Right ventricle myocardium superior (tissue), 1 donor: ENCODE results near the gene PHB1. TPM values are rescaled to one million over a fixed set of nuclear protein-coding genes. Genes with fewer than 3 reads are reported as not detected.
A peak's percentile ranks its signal among the peaks of the same experiment; 100 is the strongest.
"Not testable (repeated sequence)": the region's sequence is repeated elsewhere in the genome, so short reads cannot be mapped to it uniquely, and the experiment has no call there.

Experiments
- ATAC-seq: fragments of 200-7000 bp; cut with Tn5 transposase; one replicate; pipeline ENCODE4 v1.9.1; 2020; ENCODE audit warnings: mild to moderate bottlenecking; ENCODE audit not compliant: poor library complexity
- DNase-seq: peaks from one replicate; pipeline ENCODE4 v3.0.0-alpha.2; 2020
- intact Hi-C: fragments of 100-400 bp; cut with DNase I; formaldehyde crosslinking; loops from one replicate; pipeline ENCODE4 v1.11.2; 2022
- total RNA-seq: library from RNA; stranded (reverse); fragmentation: NEBNext Ultra II Directional; extraction: Animal tissue kit (Norgen Biotek cat#: 25700); gene quantifications from one replicate; pipeline ENCODE4 v1.2.1, GENCODE V29; 2021
- donor health status: DM: no; HTN: yes; CAD: no; lungs with severe emphysema.

PHB1 gene
- total RNA-seq, 1 donor from 2014 or later, result 236 TPM

DNA sequence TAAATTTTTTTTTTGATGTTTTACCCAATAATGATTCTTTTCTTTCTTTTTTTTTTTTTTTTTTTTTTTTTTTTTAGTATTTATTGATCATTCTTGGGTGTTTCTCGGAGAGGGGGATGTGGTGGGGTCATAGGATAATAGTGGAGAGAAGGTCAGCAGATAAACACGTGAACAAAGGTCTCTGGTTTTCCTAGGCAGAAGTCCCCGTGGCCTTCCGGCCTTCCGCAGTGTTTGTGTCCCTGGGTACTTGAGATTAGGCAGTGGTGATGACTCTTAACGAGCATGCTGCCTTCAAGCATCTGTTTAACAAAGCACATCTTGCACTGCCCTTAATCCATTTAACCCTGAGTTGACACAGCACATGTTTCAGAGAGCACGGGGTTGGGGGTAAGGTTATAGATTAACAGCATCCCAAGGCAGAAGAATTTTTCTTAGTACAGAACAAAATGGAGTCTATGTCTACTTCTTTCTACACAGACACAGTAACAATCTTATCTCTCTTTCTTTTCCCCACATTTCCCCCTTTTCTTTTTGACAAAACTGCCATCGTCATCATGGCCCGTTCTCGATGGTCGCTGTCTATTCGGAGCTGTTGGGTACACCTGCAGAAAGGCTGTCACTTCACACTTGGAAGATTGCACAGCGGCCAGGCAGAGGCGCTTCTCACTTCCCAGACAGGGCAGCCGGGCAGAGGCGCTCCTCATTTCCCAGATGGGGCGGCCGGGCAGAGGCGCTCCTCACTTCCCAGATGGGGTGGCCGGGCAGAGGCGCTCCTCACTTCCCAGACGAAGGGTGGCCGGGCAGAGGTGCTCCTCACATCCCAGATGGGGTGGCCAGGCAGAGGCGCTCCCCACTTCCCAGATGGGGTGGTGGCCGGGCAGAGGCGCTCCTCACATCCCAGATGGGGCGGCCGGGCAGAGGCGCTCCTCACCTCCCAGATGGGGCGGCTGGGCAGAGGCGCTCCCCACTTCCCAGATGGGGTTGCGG is 4.4 kb upstream of the PHB1 start:
- ATAC-seq, DNase-seq, intact Hi-C loops: not testable (repeated sequence)

GRCh38 chr17:49414271-49414621 is 436 bp downstream of the PHB1 start:
- DNase-seq, result no peak
- no peak for ATAC-seq
- intact Hi-C loops, result no loop called here

- DNase-seq (no peak), ATAC-seq (no peak)
- intact Hi-C loops, result no loop called here
Observed at GRCh38 chr17:49409066-49409465, 5.6 kb downstream of the PHB1 start.

DNA sequence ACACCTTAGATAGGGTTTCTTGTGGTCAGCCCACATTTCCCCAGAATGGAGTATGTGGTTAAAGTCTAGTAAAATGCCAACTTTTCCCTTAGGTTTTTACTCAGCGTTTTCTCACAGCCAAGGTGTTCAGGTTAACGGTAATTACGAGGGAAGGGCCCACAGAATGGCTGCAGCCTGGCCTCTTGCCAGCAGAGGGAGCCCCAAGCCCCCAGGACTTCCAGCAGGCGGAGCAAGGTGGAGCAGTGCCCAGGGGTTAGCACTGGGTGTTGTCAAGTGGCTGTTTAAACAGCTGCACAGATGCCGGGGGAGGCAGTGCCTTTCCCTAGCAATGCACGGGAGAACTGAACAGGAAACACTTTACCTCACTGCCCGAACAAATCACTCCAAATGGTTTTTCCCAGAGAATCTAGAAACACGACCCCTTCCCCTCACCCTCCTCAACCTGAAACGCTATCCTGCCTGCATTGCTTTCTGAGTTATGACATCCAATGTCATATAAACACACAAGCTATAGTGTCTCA is 6.6 kb downstream of the PHB1 start:
- ATAC-seq (peak; percentile 66), DNase-seq (peak; percentile 83)
- intact Hi-C loops, result no loop called here

DNA sequence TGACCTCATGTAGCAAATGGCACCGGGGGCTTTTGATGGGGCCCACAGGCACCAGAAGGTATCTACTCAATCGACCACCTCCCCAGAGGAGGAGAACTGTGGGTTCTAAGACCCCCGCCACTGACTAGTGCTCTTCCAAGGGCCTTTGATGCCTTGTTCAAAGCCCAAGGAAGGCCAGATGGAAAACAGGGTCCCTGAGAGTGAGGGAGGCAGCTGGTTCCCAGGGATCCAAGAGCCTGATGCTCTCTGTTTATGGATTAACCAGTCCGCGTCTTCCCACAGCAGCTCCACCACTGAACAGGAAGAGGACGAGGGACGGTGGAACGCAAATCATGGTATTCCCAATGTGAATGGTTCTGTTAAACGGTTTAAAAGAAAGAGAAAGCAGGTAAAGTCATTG is 7.6 kb downstream of the PHB1 start:
- no peak for ATAC-seq
- intact Hi-C loops, result no loop called here

DNA sequence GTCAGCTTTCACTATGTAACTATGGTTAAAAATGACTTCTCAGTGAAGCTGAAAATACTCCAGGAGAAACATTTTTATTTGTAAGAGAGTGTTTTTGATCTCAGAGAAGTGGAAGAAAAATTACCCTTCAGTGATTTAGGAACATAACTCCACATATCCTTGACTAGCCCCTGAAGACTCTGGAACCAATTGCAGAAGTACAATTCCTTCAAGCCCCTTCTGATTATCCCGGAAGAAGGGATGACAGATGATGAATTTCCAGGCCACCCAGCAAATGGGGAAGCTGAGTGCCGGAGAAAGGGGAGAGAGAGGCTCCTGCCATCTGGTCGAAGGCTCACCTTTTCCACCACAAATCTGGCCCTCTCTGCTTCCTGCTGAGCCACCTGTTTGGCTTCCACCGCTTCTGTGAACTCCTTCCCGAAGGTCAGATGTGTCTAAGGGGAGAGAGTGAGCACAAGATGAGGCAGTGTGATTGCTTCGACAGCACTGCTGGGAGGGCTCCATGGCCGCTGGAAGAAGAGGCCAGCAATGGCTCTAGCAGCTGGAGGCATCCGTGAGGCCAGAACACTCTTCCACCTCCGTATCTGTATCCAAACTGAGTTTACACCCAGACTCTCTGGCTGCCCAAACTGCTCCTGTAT is 8.1 kb downstream of the PHB1 start:
- ATAC-seq (no peak), DNase-seq (no peak)
- intact Hi-C loops, result no loop called here

More for the DNA sequence above, 7.6 kb downstream of the PHB1 start:
- DNase-seq, result no peak

DNA sequence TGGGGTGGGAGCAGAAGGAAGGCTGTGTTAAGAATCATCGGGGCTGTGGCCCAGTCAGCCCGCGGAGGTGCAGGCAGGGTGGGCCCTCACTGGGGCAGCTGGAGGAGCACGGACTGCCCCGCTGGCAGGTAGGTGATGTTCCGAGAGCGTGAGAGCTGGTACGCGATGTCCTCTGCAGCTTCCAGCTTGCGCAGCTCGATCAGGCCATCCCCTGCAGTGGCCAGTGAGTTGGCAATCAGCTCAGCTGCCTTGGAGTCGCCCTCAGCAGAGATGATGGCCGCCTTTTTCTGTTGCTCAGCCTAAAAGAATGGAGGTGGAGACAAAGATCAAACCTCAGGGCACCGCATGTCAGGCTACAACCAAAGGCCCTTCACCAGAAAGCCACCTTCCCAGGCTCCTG is 9.8 kb downstream of the PHB1 start:
- ATAC-seq (no peak), DNase-seq (no peak)
- intact Hi-C loops, result no loop called here

DNA sequence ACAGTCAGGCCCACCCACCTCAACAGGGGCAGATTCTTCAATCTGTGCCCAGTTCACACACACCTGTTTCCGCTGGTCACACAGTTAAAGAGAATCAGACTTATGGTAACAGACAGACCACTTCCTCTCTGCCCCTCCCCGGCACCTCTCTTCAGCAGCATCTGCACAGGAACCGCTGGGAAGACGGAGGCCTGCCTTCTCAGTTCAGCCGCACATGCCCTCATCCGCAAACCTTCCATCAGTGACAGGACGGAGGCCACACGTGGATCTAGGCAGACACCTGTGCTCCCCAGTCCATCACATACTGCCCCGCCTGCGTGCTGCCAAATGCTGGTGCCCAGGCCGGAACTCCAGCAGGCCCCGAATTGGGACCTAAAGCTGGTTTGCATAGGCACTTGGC is 10.3 kb downstream of the PHB1 start:
- no peak for DNase-seq
- intact Hi-C loops, result no loop called here
- no peak for ATAC-seq

GRCh38 chr17:49403514-49404289 is 11.0 kb downstream of the PHB1 start:
- no peak for DNase-seq
- ATAC-seq, result no peak
- intact Hi-C loops, result no loop called here

DNA sequence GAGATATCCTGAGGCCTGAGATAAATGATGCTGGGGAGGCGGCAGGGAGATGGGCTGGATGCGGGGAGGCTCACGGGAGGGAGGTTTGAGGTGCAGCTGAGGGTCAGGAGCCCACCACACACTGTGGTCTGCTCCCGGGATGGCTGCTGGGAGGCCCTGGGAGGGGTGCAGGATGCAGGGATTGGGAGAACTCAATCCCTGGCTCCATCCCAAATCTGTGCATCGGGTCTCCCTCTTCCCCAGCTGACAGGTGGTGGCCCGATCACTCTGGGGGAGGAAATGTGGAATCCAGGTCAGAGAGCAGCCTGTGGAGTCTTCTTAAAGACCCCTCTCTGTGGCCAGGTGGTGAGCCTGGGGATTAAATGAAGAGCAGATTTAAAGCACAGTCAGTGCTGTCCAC is 12.0 kb downstream of the PHB1 start:
- intact Hi-C loops, result no loop called here
- ATAC-seq (no peak), DNase-seq (no peak)

- intact Hi-C loops, result no loop called here
- ATAC-seq (no peak), DNase-seq (no peak)
Observed at GRCh38 chr17:49401971-49402611, 12.6 kb downstream of the PHB1 start.

DNA sequence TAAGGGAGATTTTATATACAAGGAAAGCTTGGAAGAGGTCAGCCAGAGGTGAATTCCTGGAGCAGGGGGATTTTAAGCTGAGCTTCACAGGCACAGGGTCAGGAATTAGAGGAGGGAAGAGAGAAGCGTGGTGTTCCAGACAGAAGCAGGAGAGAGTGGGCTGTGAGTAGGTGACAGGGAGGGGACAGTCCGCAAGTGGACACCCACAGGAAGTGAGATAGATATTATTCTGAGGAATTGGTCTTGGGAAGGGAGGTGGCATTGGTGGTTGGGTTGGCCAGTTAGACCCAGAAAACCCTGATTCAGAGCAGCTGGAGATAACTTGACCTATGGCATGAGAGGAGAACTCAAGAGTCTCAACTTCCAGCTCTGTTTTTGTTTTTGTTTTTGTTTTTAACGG is 14.7 kb downstream of the PHB1 start:
- ATAC-seq (no peak), DNase-seq (no peak)
- intact Hi-C loops, result no loop called here

DNA sequence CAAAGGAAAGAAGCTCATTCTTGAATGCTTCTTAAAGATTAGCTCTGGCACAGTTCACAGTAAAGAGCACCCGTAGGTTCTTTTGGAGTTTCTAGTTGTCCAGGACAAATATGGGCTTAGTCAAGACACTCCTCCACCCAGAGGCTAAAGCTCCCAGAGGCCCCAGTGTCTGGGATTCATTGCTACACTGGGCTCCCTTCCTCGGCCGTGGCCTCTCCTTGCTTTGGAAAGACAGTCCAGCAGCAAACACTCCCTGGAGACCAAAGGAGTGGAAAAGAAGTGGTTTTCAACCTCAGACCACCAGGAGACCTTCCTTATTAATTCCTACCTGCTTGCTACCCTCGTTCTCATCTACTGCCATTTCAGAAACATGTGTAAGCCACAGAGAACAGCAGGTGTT is 17.1 kb downstream of the PHB1 start:
- no peak for ATAC-seq
- intact Hi-C loops, result no loop called here
- no peak for DNase-seq

GRCh38 chr17:49393491-49394255 is 21.0 kb downstream of the PHB1 start:
- ATAC-seq (peak; percentile 7), DNase-seq (no peak)
- intact Hi-C loops, result no loop called here

- peak; percentile 50 for DNase-seq
- ATAC-seq, result peak; percentile 57
- intact Hi-C loops, result no loop called here
Observed at GRCh38 chr17:49390548-49391324, 23.9 kb downstream of the PHB1 start.

DNA sequence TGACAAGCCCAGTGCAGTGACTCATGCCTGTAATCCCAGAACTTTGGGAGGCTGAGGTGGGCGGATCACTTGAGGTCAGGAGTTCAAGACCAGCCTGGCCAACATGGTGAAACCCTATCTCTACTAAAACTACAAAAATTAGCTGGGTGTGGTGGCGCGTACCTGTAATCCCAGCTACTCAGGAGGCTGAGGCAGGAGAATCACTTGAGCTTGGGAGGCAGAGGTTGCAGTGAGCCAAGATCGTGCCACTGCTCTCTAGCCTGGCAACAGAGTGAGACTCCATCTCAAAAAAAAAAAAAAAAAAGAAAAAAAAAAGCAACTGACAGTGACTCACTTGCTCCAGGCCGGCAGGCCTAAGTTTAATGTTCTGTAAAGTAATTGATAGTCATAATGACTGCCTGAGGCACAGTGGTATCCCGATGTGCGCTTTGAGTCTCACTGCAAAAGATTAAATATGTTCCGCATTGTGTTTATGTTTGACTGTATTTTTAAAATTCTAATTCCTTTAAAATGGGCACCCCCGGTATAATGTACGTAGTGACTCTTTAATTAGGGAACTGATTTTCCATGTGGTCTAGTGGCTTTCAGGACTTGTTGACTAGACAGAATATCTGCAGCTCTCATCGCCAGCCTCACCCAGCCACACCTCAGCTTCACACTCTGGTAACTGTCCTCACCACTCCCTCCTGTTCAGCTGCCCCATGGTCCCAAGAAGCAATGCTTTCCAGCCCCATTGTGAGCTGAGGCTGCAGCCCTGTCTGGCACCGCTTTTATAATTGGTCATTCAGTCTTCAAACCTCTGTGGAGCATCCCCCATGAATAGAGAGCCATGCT is 25.0 kb downstream of the PHB1 start:
- intact Hi-C loops, DNase-seq, ATAC-seq: not testable (repeated sequence)
